ENCODE results near the gene ACTA1.
"Not testable (repeated sequence)": the region's sequence is repeated elsewhere in the genome, so short reads cannot be mapped to it uniquely, and the experiment has no call there.

ACTA1 gene

GRCh38 chr1:229440851-229441537 lies 7.1 kb upstream of the ACTA1 start:
- no peak for DNase-seq (ENCODE audit: low read depth)

DNA sequence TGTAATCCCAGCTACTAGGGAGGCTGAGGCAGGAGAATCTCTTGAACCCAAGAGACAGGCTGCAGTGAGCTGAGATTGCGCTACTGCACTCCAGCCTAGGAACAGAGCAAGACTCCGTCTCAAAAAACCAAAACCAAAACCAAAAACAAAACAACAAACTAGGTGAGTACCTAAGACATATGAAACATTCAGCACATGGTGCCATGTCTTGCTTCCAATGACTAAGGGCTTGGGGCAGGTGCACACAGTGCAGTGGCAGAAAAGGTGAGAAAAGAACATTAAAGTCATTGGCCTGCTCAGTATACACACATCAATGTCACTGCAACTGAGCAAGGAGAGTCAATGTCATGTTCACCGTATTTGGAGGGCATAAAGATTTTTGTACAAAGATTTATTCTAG lies 4.1 kb upstream of the ACTA1 start:
- DNase-seq (ENCODE audit: low read depth): no peak

GRCh38 chr1:229437443-229437842 lies 3.5 kb upstream of the ACTA1 start:
- DNase-seq (ENCODE audit: low read depth): no peak

DNA sequence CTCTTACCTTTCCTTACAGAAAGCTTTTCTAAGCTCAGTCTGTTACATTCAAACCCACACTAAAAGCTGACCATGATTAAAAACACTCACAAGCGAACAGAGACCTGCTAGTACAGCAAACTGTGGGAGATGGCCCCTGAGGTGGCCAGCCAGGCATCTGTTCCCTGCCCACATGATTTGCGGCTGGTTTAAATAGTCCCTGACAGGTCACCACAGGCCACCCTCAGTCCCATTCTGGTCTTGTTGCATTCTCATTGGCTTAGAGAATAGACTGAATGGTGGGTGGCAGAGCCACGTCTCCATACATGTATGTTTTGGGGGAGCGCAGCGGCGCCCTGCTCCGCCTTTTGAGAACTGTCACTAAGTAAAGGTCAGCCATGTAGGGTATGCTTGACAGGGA lies 2.3 kb upstream of the ACTA1 start:
- DNase-seq (ENCODE audit: low read depth): no peak

DNA sequence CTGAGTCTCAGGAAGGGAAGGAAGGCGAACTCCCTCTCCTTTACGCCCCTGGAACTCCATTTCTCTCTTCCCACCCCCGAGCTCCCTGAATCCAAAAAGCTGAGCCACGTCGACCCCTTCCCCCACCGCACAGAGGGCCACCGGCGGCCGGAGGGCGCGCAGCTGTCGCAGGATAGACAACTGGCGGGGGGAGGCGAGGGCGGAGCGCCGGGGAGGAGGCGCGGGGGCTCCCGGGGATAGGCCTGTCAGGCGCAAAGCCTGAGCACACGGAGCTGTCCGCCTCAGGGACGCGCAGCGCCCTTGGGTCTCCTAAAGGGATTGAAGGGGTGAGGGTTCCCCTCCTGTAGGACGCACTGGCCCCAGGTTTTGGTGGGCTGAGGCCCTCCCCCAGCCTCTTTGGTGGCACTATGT lies 752 bp upstream of the ACTA1 start:
- DNase-seq (ENCODE audit: low read depth): no peak

DNA sequence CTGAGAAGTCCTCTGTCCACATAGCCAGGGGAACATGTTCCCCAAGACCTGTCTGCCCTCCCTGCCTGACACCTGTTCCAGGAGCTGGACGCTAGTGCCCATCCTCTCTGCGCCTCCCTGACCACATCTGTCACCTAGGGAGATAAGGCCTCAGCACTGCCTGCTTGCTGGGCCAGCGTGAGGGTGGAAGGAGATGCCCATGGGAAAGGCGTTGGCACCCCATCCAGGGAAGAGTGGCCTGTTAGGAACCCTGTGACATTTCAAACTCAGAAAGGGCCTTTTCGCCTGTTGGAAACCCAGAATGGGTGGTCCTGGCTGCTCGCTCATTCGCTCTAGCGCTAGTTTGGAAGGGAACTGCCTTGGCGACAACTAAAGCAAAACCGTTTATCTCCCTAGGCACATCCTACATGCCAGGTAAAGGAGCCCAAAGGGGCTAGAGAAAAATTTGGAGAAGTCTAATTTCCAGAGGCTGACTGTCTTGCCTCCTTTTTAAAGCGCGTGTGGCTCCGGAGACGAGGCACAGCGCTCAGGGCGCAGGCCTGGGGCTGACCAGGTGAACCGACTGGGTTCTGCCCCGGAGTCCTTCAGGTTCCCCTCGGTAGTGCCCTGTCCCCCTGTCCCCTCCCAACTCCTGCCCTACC lies 410 bp downstream of the ACTA1 start:
- DNase-seq (ENCODE audit: low read depth): no peak

DNA sequence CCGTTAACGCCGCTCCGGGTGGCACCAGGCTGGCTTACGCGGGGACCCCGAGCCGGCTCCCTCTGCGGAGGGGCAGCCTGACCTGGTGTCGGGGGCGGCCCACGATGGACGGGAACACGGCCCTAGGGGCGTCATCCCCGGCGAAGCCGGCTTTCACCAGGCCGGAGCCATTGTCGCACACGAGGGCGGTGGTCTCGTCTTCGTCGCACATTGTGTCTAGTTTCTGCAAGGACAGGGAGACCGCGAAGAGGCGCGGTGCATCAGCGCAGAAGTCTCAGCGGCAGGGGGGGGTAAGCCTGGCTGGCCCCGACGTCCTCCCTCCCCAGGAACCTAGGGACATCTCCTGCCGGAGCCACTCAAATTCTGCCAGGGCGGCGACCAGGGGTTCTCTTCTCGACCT lies 989 bp downstream of the ACTA1 start:
- DNase-seq (ENCODE audit: low read depth): no peak

DNA sequence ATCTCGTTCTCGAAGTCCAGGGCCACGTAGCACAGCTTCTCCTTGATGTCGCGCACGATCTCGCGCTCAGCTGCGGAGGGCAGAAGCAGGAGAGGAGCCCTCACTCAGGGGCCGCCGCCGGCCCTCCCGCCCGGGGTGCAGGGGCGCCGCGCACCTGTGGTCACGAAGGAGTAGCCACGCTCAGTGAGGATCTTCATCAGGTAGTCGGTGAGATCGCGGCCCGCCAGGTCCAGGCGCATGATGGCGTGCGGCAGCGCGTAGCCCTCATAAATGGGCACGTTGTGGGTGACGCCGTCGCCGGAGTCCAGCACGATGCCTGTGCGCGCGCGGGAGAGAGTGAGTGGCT lies 1.8 kb downstream of the ACTA1 start:
- no peak for DNase-seq (ENCODE audit: low read depth)

DNA sequence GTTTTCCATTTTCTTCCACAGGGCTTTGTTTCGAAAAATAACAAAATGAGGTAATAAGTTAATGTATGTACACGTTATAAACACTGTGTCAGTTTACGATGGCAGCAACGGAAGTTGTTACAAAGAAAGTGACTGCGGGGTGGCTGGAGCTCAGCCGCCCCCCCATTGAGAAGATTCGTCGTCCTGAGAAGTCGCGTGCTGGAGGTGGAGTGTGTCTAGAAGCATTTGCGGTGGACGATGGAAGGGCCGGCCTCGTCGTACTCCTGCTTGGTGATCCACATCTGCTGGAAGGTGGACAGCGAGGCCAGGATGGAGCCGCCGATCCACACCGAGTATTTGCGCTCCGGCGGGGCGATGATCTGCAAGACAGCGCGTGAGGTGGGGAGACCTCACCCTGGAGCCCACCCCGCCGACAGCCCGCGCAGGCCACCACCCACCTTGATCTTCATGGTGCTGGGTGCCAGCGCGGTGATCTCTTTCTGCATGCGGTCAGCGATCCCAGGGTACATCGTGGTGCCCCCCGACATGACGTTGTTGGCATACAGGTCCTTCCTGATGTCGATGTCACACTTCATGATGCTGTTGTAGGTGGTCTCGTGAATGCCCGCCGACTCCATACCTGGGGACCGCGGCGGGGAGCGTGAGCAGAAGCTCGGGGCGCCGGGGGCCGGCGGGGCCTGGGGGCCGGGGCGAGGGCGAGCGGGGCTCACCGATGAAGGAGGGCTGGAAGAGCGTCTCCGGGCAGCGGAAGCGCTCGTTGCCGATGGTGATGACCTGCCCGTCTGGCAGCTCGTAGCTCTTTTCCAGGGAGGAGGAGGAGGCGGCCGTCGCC lies 2.4 kb downstream of the ACTA1 start:
- no peak for DNase-seq (ENCODE audit: low read depth)

GRCh38 chr1:229430761-229431283 lies 3.1 kb downstream of the ACTA1 start:
- DNase-seq (ENCODE audit: low read depth): no peak

- DNase-seq (ENCODE audit: low read depth): no peak
Observed at GRCh38 chr1:229428256-229428655, 5.6 kb downstream of the ACTA1 start.

- DNase-seq (ENCODE audit: low read depth): no peak
Observed at GRCh38 chr1:229427572-229427971, 6.3 kb downstream of the ACTA1 start.

DNA sequence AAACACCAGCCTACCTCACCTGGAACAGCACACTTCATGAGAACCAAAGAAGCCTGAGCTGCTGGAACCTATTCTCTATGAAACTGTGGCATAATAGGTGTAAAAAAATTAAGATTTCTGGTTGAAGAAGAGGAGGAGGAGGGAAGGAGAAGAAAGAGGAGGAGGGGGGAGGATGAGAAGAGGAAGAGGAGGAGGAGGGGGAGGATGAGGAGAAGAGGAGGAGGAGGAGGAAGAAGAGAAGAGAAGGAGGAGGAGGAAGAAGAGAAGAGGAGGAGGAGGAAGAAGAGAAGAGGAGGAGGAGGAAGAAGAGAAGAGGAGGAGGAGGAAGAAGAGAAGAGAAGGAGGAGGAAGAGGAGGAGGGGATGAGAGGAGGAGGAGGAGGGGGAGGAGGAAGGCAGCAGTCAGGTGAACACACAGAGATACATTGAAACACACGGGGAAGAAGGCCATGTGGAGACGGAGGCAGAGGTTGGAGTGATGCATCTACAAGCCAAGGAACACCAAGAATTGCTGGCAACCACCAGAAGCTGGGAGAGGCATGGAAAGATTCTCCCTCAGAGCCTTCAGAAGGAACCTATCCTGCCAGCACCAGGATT lies 8.2 kb downstream of the ACTA1 start:
- no peak for DNase-seq (ENCODE audit: low read depth)

GRCh38 chr1:229420765-229421164 lies 13.1 kb downstream of the ACTA1 start:
- DNase-seq (ENCODE audit: low read depth): no peak

GRCh38 chr1:229420224-229420623 lies 13.7 kb downstream of the ACTA1 start:
- no peak for DNase-seq (ENCODE audit: low read depth)

GRCh38 chr1:229418586-229418985 lies 15.3 kb downstream of the ACTA1 start:
- not testable (repeated sequence) for DNase-seq (ENCODE audit: low read depth)

- DNase-seq (ENCODE audit: low read depth): not testable (repeated sequence)
Observed at GRCh38 chr1:229412810-229413209, 21.1 kb downstream of the ACTA1 start.

DNA sequence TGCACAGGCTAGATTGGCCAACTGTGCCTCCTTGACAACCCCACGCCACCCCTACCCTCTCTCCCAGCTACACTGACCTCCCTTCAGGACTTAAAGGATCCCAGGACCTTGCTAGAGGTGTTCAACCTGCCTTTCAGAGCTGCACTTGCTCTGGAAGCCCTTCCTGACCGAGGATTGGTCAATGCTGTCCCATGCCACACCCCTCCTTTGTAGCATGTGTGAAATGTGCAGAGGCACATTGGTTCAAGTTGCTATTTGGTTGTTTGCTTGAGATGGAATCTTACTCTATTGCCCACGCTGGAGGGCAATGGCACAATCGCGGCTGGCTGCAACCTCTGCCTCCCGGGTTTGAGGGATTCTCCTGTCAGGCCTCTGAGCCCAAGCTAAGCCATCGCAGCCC lies 21.8 kb downstream of the ACTA1 start:
- DNase-seq (ENCODE audit: low read depth): no peak

DNA sequence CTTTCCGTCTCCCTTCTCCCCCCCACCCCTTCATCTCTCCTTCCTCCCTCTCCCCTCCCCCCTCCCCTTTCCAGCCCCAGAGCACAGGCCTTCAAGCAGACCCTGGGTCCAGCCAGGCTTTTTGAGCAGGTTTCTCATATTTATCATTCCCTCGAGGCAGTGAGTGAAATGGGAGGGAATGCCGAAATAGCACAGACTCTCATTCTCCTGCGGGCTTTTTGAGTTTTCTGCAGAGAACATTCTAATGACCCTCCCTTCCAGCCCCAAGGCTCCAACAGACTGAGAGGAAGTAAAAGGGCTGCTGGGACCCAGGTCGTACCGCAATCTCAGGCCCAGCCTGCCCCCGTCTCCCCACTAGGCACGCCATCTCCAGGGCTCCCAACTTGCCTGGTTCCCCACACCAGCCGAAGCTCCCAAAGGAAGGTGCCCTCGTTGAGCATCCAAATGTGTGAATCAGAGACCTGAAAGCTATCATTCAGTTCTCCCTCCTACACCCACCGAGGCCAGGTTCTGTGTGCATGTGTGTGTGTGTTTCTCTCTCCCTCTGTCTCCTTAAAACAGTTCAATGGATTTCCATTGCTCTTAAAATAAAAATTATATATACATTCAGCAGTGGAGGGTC lies 22.3 kb downstream of the ACTA1 start:
- no peak for DNase-seq (ENCODE audit: low read depth)

GRCh38 chr1:229410692-229411433 lies 23.0 kb downstream of the ACTA1 start:
- no peak for DNase-seq (ENCODE audit: low read depth)

- DNase-seq (ENCODE audit: low read depth): no peak
Observed at GRCh38 chr1:229410370-229410691, 23.6 kb downstream of the ACTA1 start.
